LNCaP clone FGC (cell line): ENCODE results near the gene EXOC4.

ENCODE experiments used
- DNase-seq: peaks from one replicate; pipeline ENCODE4 v3.0.0-alpha.2; 2011; ENCODE audit warnings: low read depth
- H3K4me3 ChIP-seq: 2 replicates; pipeline ENCODE4 v1.5.1; 2011; ENCODE audit warnings: mild to moderate bottlenecking, low read depth, low read length, control low read depth
- CTCF ChIP-seq: IDR thresholded peaks from 2 replicates; pipeline ENCODE4 v1.5.1; 2012; ENCODE audit warnings: mild to moderate bottlenecking; ENCODE audit not compliant: control insufficient read depth, insufficient read depth; ENCODE audit errors: extremely low read depth

The EXOC4 gene

GRCh38 chr7:133550811-133551210 is 297.9 kb downstream of the EXOC4 start:
- no peak overlapping the region for H3K4me3 ChIP-seq
- no peak for DNase-seq
- no peak for TF ChIP-seq CTCF

- TF ChIP-seq CTCF = no peak
- H3K4me3 ChIP-seq = no peak overlapping the region
- no peak for DNase-seq
Measured at GRCh38 chr7:133551466-133551865, 298.6 kb downstream of the EXOC4 start.

GRCh38 chr7:133552079-133552478 is 299.2 kb downstream of the EXOC4 start:
- no peak for DNase-seq
- H3K4me3 ChIP-seq = no peak overlapping the region
- TF ChIP-seq CTCF = no peak

GRCh38 chr7:133554330-133554729 is 301.5 kb downstream of the EXOC4 start:
- TF ChIP-seq CTCF = no peak
- no peak for DNase-seq
- no peak overlapping the region for H3K4me3 ChIP-seq

GRCh38 chr7:133556048-133556447 is 303.2 kb downstream of the EXOC4 start:
- H3K4me3 ChIP-seq = no peak overlapping the region
- TF ChIP-seq CTCF = no peak
- DNase-seq = no peak

- TF ChIP-seq CTCF = no peak
- no peak overlapping the region for H3K4me3 ChIP-seq
- DNase-seq = no peak
Measured at GRCh38 chr7:133556553-133556952, 303.7 kb downstream of the EXOC4 start.

GRCh38 chr7:133560900-133561299 is 308.0 kb downstream of the EXOC4 start:
- H3K4me3 ChIP-seq = no peak overlapping the region
- DNase-seq = no peak
- TF ChIP-seq CTCF = no peak
